ENCODE data around the gene PINLYP.

PINLYP gene

DNA sequence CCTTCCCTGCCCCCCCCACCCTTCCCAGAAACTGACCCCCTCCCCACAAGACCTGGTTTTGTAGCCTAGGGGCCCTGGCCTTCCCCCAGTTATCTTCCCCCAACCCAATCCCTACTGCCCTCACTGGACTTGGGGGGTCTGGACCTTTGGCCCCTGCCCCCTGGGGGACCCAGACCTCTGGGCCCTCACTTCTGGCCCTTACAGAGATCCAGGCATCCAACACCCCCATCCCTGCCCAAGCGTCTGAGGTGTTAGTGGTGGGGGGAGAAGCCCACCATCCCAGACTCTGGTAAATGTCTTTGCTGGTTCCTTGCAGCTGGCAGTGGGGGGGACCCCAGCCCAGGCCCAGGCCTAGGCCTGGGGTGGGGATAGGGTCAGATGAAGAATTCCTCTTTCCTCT lies 47.4 kb downstream of the PINLYP start:
- H3K4me2 ChIP-seq (ENCODE audit: low read length): no peak overlapping the region
- H4K91ac ChIP-seq (ENCODE audit: low read depth, low read length): no peak overlapping the region
- H2BK12ac ChIP-seq (ENCODE audit: low read length): no peak overlapping the region
- H3K4me1 ChIP-seq (ENCODE audit: control insufficient read depth in 1 of 2, insufficient read depth in 2 of 2, low read length in 2 of 2): peaks cover 7 to 9% of the 10 kb centered on the region in 2 experiments
- H2BK5ac ChIP-seq (ENCODE audit: low read depth, low read length, poor library complexity): no peak overlapping the region
- no peak overlapping the region for H3K14ac ChIP-seq (ENCODE audit: low read length)
- peaks cover 6% of the 10 kb centered on the region for H3K9me3 ChIP-seq (ENCODE audit: insufficient read depth, low read depth, low read length)
- peaks cover 15% of the 10 kb centered on the region for H3K79me1 ChIP-seq (ENCODE audit: low read length)
- H2BK120ac ChIP-seq (ENCODE audit: insufficient read depth, low read length, poor library complexity): no peak overlapping the region
- H3K27ac ChIP-seq (ENCODE audit: low read depth, low read length): no peak overlapping the region
- H3K23ac ChIP-seq (ENCODE audit: low read length): no peak overlapping the region
- no peak overlapping the region for H3K9ac ChIP-seq (ENCODE audit: low read length)
- H3K36me3 ChIP-seq (ENCODE audit: control insufficient read depth in 1 of 2, insufficient read depth in 2 of 2, low read length in 2 of 2): no peaks in the 10 kb centered on the region
- H3K27me3 ChIP-seq (ENCODE audit: insufficient read depth, low read length): no peaks in the 10 kb centered on the region
- H3K79me2 ChIP-seq (ENCODE audit: control insufficient read depth, insufficient read depth, low read length, poor library complexity): peaks cover 9% of the 10 kb centered on the region
- no peak overlapping the region for H3K4me3 ChIP-seq (ENCODE audit: low read depth, low read length)
- H3K18ac ChIP-seq (ENCODE audit: low read length): no peak overlapping the region
- no peak overlapping the region for H2AK5ac ChIP-seq (ENCODE audit: low read length)
- no peak overlapping the region for H3K4ac ChIP-seq (ENCODE audit: low read depth, low read length)
- no peak for DNase-seq
- no peak overlapping the region for H2AFZ ChIP-seq (ENCODE audit: insufficient read depth, low read length, poor library complexity)
- WGBS (ENCODE audit: extremely low coverage, insufficient coverage, insufficient read length): no CpG with 5 or more reads among the region's 1 CpG
- no peak overlapping the region for H4K8ac ChIP-seq (ENCODE audit: low read depth, low read length)
- H4K12ac ChIP-seq (ENCODE audit: low read depth, low read length): no peak overlapping the region

DNA sequence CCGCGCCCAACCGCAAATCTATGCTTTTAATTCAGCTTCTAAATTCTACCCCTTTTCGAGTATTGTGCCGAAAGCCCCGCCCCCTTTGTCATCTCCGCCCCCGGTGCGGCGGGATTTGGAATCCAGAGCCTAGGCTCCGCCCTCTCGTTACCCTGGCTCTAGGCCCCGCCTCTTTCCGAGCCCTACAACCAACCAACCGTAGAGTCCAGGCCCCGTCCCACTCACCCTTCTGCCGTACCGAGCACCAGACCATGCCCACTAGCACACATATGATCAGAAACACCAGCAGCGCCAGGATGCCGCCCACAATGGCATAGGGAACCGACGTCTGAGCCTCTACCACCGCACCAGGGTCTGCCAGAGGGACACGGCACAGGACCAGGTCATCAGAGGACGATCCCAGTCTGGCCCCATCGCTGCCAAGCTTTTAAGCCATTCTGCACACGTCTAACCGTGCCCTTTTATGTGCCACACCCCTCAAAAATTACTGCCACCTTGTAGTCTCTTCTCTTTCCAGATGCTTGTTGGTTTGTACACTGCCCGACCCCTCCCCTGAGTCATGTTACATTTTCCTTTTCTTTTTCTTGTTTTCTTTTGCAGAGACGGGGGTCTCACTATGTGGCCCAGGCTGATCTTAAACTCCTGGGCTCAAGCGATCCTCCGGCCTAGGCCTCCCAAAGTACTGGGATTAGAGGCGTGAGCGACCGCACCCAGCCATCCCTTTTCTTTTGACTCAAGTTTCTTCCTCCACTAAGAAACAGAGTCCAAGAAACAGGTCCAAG lies 48.5 kb downstream of the PINLYP start:
- peaks cover 6% of the 10 kb centered on the region for H3K79me2 ChIP-seq (ENCODE audit: control insufficient read depth, insufficient read depth, low read length, poor library complexity)
- H3K9ac ChIP-seq (ENCODE audit: low read length): no peak overlapping the region
- H3K27me3 ChIP-seq (ENCODE audit: insufficient read depth, low read length): no peaks in the 10 kb centered on the region
- peaks cover 10% of the 10 kb centered on the region for H3K79me1 ChIP-seq (ENCODE audit: low read length)
- no peak overlapping the region for H3K27ac ChIP-seq (ENCODE audit: low read depth, low read length)
- no peak overlapping the region for H3K4ac ChIP-seq (ENCODE audit: low read depth, low read length)
- H3K18ac ChIP-seq (ENCODE audit: low read length): no peak overlapping the region
- peaks cover 4 to 5% of the 10 kb centered on the region in 2 experiments for H3K4me1 ChIP-seq (ENCODE audit: control insufficient read depth in 1 of 2, insufficient read depth in 2 of 2, low read length in 2 of 2)
- no peak overlapping the region for H2BK12ac ChIP-seq (ENCODE audit: low read length)
- peak; percentile 14 to 43 for DNase-seq
- no peak overlapping the region for H3K4me2 ChIP-seq (ENCODE audit: low read length)
- no peak overlapping the region for H3K14ac ChIP-seq (ENCODE audit: low read length)
- no peak overlapping the region for H4K8ac ChIP-seq (ENCODE audit: low read depth, low read length)
- no peak overlapping the region for H3K23ac ChIP-seq (ENCODE audit: low read length)
- H2AK5ac ChIP-seq (ENCODE audit: low read length): no peak overlapping the region
- no peak overlapping the region for H4K91ac ChIP-seq (ENCODE audit: low read depth, low read length)
- WGBS (ENCODE audit: extremely low coverage, insufficient coverage, insufficient read length): no CpG with 5 or more reads among the region's 35 CpGs
- no peaks in the 10 kb centered on the region for H3K36me3 ChIP-seq (ENCODE audit: control insufficient read depth in 1 of 2, insufficient read depth in 2 of 2, low read length in 2 of 2)
- H2BK120ac ChIP-seq (ENCODE audit: insufficient read depth, low read length, poor library complexity): no peak overlapping the region
- H2BK5ac ChIP-seq (ENCODE audit: low read depth, low read length, poor library complexity): no peak overlapping the region
- H2AFZ ChIP-seq (ENCODE audit: insufficient read depth, low read length, poor library complexity): no peak overlapping the region
- peaks cover 6% of the 10 kb centered on the region for H3K9me3 ChIP-seq (ENCODE audit: insufficient read depth, low read depth, low read length)
- H3K4me3 ChIP-seq (ENCODE audit: low read depth, low read length): no peak overlapping the region
- no peak overlapping the region for H4K12ac ChIP-seq (ENCODE audit: low read depth, low read length)

DNA sequence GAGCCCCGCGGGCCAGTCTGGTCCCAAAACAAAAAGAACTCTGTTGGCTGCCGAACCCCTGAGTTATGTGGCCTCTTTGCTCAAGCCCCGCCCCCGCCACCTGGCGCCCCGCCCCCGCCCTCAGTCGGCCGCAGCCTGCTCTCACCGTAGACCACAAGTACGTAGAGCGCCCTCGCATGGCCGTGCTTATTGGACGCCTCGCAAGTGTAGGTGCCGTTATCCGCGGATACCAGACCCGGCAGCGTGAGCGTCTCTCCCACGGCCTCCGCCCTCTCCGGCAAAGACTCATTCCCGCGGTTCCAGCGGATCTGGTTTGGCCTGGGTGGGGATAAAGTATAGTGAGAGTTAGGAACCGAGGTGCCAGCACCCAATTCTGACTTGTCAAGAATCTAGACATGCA lies 49.3 kb downstream of the PINLYP start:
- WGBS (ENCODE audit: extremely low coverage, insufficient coverage, insufficient read length): no CpG with 5 or more reads among the region's 30 CpGs
- no peak overlapping the region for H2BK5ac ChIP-seq (ENCODE audit: low read depth, low read length, poor library complexity)
- H2BK12ac ChIP-seq (ENCODE audit: low read length): no peak overlapping the region
- H2BK120ac ChIP-seq (ENCODE audit: insufficient read depth, low read length, poor library complexity): no peak overlapping the region
- no peak overlapping the region for H3K9ac ChIP-seq (ENCODE audit: low read length)
- no peak overlapping the region for H3K4me3 ChIP-seq (ENCODE audit: low read depth, low read length)
- H3K27ac ChIP-seq (ENCODE audit: low read depth, low read length): no peak overlapping the region
- peak overlapping the region; percentile 35 for H3K4me2 ChIP-seq (ENCODE audit: low read length)
- no peak overlapping the region for H3K4ac ChIP-seq (ENCODE audit: low read depth, low read length)
- H2AFZ ChIP-seq (ENCODE audit: insufficient read depth, low read length, poor library complexity): no peak overlapping the region
- no peak overlapping the region for H3K23ac ChIP-seq (ENCODE audit: low read length)
- peaks cover 3 to 4% of the 10 kb centered on the region in 2 experiments for H3K4me1 ChIP-seq (ENCODE audit: control insufficient read depth in 1 of 2, insufficient read depth in 2 of 2, low read length in 2 of 2)
- H3K79me2 ChIP-seq (ENCODE audit: control insufficient read depth, insufficient read depth, low read length, poor library complexity): no peaks in the 10 kb centered on the region
- H2AK5ac ChIP-seq (ENCODE audit: low read length): no peak overlapping the region
- H3K27me3 ChIP-seq (ENCODE audit: insufficient read depth, low read length): no peaks in the 10 kb centered on the region
- peaks cover 2% of the 10 kb centered on the region for H3K79me1 ChIP-seq (ENCODE audit: low read length)
- H4K8ac ChIP-seq (ENCODE audit: low read depth, low read length): no peak overlapping the region
- no peaks in the 10 kb centered on the region for H3K36me3 ChIP-seq (ENCODE audit: control insufficient read depth in 1 of 2, insufficient read depth in 2 of 2, low read length in 2 of 2)
- DNase-seq: peak; percentile 46 to 71
- H4K91ac ChIP-seq (ENCODE audit: low read depth, low read length): no peak overlapping the region
- H4K12ac ChIP-seq (ENCODE audit: low read depth, low read length): no peak overlapping the region
- peaks cover 6% of the 10 kb centered on the region for H3K9me3 ChIP-seq (ENCODE audit: insufficient read depth, low read depth, low read length)
- H3K14ac ChIP-seq (ENCODE audit: low read length): no peak overlapping the region
- H3K18ac ChIP-seq (ENCODE audit: low read length): no peak overlapping the region

DNA sequence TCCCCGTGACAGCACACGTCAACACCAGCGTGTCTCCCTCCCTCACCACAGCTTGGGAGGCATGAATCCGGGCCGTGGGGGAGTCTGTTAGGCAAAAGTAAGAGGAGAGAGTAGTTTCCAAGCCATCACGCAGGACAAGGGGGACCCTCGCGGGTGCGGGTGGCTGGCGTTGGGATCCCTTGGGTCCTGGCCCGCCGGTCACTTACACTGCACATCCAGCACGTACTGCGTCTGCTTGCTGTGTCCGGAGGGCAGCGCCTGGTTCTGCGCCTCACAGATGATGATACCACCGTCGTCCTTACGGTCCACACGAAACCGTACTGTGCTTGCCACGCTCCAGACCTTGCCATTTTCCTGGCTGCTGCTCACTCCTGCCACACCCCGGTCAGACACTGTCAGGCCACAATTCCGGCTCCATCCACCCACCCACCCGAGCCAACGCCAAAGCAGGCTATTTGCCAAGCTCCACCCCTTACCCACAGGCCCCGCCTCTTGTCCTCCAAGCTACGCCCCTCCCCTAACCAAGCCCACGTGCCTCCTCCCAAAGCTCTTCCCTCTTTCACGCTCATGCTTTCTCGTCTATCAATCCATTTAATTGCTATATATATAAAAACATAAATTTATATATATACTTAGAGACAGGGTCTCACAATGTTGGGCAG lies 50.4 kb downstream of the PINLYP start:
- no peaks in the 10 kb centered on the region for H3K79me2 ChIP-seq (ENCODE audit: control insufficient read depth, insufficient read depth, low read length, poor library complexity)
- no peak overlapping the region for H3K4me2 ChIP-seq (ENCODE audit: low read length)
- no peak overlapping the region for H3K14ac ChIP-seq (ENCODE audit: low read length)
- H2BK12ac ChIP-seq (ENCODE audit: low read length): no peak overlapping the region
- H3K23ac ChIP-seq (ENCODE audit: low read length): no peak overlapping the region
- no peak overlapping the region for H2BK5ac ChIP-seq (ENCODE audit: low read depth, low read length, poor library complexity)
- H3K4ac ChIP-seq (ENCODE audit: low read depth, low read length): no peak overlapping the region
- H3K9me3 ChIP-seq (ENCODE audit: insufficient read depth, low read depth, low read length): peaks cover 6% of the 10 kb centered on the region
- no peaks in the 10 kb centered on the region for H3K36me3 ChIP-seq (ENCODE audit: control insufficient read depth in 1 of 2, insufficient read depth in 2 of 2, low read length in 2 of 2)
- no peak overlapping the region for H2AFZ ChIP-seq (ENCODE audit: insufficient read depth, low read length, poor library complexity)
- H3K27ac ChIP-seq (ENCODE audit: low read depth, low read length): no peak overlapping the region
- no peak overlapping the region for H3K9ac ChIP-seq (ENCODE audit: low read length)
- no peak overlapping the region for H4K12ac ChIP-seq (ENCODE audit: low read depth, low read length)
- 100% methylated on average over 2 of the region's 32 CpGs for WGBS (ENCODE audit: extremely low coverage, insufficient coverage, insufficient read length)
- peak; percentile 35 to 58 for DNase-seq
- no peak overlapping the region for H3K18ac ChIP-seq (ENCODE audit: low read length)
- H3K27me3 ChIP-seq (ENCODE audit: insufficient read depth, low read length): no peaks in the 10 kb centered on the region
- no peak overlapping the region for H4K91ac ChIP-seq (ENCODE audit: low read depth, low read length)
- H2AK5ac ChIP-seq (ENCODE audit: low read length): no peak overlapping the region
- no peak overlapping the region for H3K4me3 ChIP-seq (ENCODE audit: low read depth, low read length)
- no peak overlapping the region for H2BK120ac ChIP-seq (ENCODE audit: insufficient read depth, low read length, poor library complexity)
- H4K8ac ChIP-seq (ENCODE audit: low read depth, low read length): no peak overlapping the region
- H3K79me1 ChIP-seq (ENCODE audit: low read length): no peaks in the 10 kb centered on the region
- H3K4me1 ChIP-seq (ENCODE audit: control insufficient read depth in 1 of 2, insufficient read depth in 2 of 2, low read length in 2 of 2): no peaks in the 10 kb centered on the region

Measured in trophoblast cell (in vitro differentiated cells and primary cell).